Measurements from ENCODE around the gene POFUT2. TPM values are rescaled to one million over a fixed set of nuclear protein-coding genes. Genes with fewer than 3 reads are reported as not detected.

The POFUT2 gene
- total and polyA plus RNA-seq, 12 donors: 12.7 to 20.6 (median 16.9) TPM

DNA sequence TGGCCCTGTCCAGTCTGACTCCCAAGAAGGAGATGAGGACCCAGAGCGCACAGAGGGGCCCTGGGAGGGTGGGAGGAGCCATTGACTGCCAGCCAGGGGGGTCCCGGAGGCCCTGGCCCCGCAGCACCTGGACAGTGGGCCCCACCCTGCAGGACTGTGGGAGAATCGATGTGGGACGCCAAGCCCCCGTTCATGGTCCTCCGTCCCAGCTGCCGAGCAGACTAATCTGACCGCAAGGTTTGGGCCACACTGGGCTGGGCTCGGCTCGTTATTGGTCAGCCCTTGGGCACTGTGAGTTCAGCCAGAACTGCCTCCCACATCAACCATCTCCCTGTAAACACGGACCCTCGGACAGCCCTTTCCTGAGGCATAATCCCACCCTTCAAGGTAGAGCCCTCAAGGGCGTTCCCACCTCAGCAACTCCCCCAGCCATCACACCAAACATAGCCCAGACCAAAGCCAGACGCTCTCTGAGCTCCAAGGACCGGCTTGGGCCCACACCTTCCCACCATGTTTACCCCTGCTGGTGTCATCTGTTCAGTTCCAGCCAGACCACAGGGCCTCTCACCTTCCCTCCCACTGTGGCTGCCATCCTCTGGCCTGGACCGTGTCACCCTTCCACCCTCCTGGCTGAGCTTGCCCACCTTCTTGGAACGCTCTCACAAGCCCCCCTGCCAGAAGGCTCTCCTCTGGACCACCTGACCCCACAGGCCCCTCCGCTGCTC is 16.2 kb upstream of the POFUT2 start:
- Histone ChIP-seq H3K27ac (peak overlapping the region in 6 of 10 donors; percentile 88 to 97 (median 90)), H3K36me3 (no peaks in the 10 kb centered on the region), H3K9me3 (no peaks in the 10 kb centered on the region), H3K27me3 (no peaks in the 10 kb centered on the region), H3K4me1 (peaks cover 32 to 74% (median 62%) of the 10 kb centered on the region in 9 donors), H3K4me3 (no peak overlapping the region)
- peak in 1 of 2 donors; percentile 9 for DNase-seq
- WGBS, 2 donors: 94 to 95% methylated on average over 19 of the region's 19 CpGs
- TF ChIP-seq, protein P1, sequence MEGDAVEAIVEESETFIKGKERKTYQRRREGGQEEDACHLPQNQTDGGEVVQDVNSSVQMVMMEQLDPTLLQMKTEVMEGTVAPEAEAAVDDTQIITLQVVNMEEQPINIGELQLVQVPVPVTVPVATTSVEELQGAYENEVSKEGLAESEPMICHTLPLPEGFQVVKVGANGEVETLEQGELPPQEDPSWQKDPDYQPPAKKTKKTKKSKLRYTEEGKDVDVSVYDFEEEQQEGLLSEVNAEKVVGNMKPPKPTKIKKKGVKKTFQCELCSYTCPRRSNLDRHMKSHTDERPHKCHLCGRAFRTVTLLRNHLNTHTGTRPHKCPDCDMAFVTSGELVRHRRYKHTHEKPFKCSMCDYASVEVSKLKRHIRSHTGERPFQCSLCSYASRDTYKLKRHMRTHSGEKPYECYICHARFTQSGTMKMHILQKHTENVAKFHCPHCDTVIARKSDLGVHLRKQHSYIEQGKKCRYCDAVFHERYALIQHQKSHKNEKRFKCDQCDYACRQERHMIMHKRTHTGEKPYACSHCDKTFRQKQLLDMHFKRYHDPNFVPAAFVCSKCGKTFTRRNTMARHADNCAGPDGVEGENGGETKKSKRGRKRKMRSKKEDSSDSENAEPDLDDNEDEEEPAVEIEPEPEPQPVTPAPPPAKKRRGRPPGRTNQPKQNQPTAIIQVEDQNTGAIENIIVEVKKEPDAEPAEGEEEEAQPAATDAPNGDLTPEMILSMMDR (IDR thresholded peaks at IDR 0.05): no peak
- intact Hi-C loops (cut with DNase I): loop anchor here in 4 of 10 donors (2.0 to 10.0 kb wide), 4 partner anchors 51 to 61 kb away; no protein-coding TSS in a partner anchor
- no peak for ATAC-seq

DNA sequence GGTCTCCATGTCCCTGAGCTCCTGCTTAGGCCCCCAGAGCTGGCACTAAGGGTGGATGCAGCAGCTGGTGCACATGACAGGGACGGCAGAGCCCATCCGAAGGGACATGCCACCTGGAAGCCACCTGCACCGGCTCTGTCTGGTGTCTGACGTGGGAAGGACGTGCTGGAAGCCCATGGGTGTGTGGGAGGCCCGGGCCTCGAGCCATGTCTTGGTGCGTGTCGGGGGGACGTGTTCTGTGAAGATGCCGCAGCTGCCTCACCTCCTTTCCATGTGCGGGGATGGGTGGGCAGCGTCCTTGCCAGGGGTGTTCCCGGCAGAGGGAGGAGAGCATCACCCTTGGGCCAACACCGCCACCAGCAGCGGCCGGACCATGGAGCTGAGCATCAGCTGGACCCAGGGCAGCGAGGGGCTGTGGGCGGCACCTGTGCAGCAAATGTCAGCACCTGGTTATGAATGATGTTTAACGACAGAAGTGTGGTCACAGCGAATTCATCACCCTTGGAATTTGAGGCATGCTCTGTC is 15.5 kb upstream of the POFUT2 start:
- ATAC-seq (no peak), DNase-seq (peak in 1 of 2 donors; percentile 20)
- Histone ChIP-seq H3K36me3 (no peaks in the 10 kb centered on the region), H3K4me3 (no peak overlapping the region), H3K9me3 (peaks cover 0 to 2% (median 0%) of the 10 kb centered on the region in 11 donors), H3K27ac (peak overlapping the region; percentile 88 to 97 (median 90)), H3K4me1 (peaks cover 28 to 71% (median 54%) of the 10 kb centered on the region in 9 donors), H3K27me3 (no peaks in the 10 kb centered on the region)
- TF ChIP-seq, protein P1 (IDR thresholded peaks at IDR 0.05): no peak
- intact Hi-C loops (cut with DNase I): loop anchor here in 4 of 10 donors (2.0 to 10.0 kb wide), 4 partner anchors 52 to 62 kb away; no protein-coding TSS in a partner anchor
- 89 to 90% methylated on average over 21 of the region's 21 CpGs for WGBS, 2 donors

DNA sequence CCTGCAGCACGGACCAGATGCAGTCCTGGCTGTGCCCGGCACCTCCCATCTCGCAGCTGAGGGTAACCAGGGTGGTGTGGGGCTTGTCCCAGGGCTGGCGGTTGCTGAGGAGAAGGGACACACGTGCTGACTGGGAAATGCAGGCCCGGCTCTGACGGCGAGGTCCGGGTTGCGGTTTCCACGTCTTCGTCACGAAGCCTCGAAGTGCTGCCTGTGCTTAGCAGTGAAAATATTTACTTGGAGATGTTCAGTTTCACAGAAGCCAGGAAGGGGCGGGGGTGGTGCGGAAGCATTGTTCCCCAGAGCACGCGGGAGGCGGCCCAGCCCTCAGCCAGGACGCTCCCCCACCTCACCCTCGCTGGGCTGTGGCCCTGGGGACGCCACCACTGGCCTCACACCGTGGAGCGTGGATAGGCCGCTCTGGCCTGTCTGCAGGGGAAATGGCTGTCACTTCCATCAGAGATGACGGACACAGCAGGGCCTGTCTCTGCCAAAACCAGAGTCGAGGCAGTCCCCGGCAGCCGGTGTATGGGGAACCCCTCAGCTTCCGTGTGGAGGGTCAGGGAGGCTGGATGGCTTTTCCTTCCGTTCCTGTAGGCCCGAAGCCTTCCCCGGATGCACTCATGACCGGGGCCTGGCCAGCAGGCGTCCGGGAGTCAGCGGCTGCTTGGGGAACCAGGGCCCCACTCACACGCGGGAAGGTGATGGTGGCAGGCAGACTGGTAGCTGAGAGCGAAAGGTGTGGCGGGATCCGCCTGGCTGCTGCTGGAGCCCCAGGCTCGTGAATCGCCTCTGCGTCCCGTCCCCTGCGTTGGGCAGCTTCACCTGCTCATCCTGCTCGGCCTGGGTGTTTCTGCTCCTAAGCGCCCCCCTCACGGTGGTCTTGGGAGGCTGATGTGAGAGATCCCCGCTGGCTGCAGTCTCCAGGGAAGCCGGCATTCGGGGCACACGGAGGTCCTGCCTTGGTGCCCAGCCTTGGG is 14.7 kb upstream of the POFUT2 start:
- Histone ChIP-seq H3K27ac (peak overlapping the region; percentile 88 to 97 (median 90)), H3K36me3 (no peaks in the 10 kb centered on the region), H3K4me3 (no peak overlapping the region), H3K27me3 (no peaks in the 10 kb centered on the region), H3K4me1 (peaks cover 27 to 68% (median 48%) of the 10 kb centered on the region in 9 donors), H3K9me3 (peaks cover 0 to 5% (median 0%) of the 10 kb centered on the region in 11 donors)
- 50 to 62% methylated on average over 52 to 54 of the region's 54 CpGs for WGBS, 2 donors
- intact Hi-C loops (cut with DNase I): loop anchor here in 5 of 10 donors (1.0 to 10.0 kb wide), 5 partner anchors 52 to 62 kb away; no protein-coding TSS in a partner anchor
- TF ChIP-seq, protein P1 (IDR thresholded peaks at IDR 0.05): peak in 1 of 9 donors; percentile 11
- ATAC-seq: peak; percentile 70 to 88 (median 82)
- peak; percentile 82 to 92 for DNase-seq
